HepG2 (cell line): ENCODE data around the gene TRPT1. TPM values are rescaled to one million over a fixed set of nuclear protein-coding genes. Genes with fewer than 3 reads are reported as not detected.

Source experiments
- ATAC-seq: fragments of 200-7000 bp; cut with Tn5 transposase; 3 replicates; pipeline ENCODE4 v1.9.1; 2020; ENCODE audit warnings: mild to moderate bottlenecking, moderate library complexity
- BruUV-seq: library from RNA; stranded (reverse); fragments of 400-500 nt; replicated peaks from 2 replicates; lab custom pipeline; 2021; lab: Mats Ljungman, UMichigan
- CTCF ChIA-PET: fragments of 300-600 bp; formaldehyde crosslinking; extraction: SDS; loops from one replicate; lab custom pipeline; 2021; ENCODE audit warnings: low total read pairs, inconsistent platforms, low intra/inter-chr PET ratio; lab: Yijun Ruan, JAX
- POLR2A ChIA-PET: fragments of 350-600 bp; sonication (Branson Sonifier 250); formaldehyde crosslinking; loops from one replicate; lab custom pipeline; 2020; ENCODE audit warnings: antibody characterized with exemption, inconsistent platforms; lab: Yijun Ruan, JAX
- DNase-seq: peaks from one replicate; pipeline ENCODE4 v3.0.0-alpha.2; 2015; ENCODE audit warnings: low spot score
- FAIRE-seq: peaks from 3 replicates; lab custom pipeline; 2011; peaks lifted over from hg19 to GRCh38; lab: Jason Lieb, UNC
- H2AFZ ChIP-seq: one replicate; pipeline ENCODE4 v1.6.1; 2011; ENCODE audit warnings: low read length, inconsistent platforms
- H3K27ac ChIP-seq: fragments of 300-600 bp; 3 replicates; pipeline ENCODE4 v1.8.0; 2011; ENCODE audit warnings: mixed run types, mild to moderate bottlenecking, mixed read lengths, low read length, inconsistent platforms; ENCODE audit not compliant: insufficient read depth; ENCODE audit errors: extremely low read length
- H3K27me3 ChIP-seq, 2 experiments: fragments of 200-600 bp in 1 of 2; 2 replicates in 1 of 2; 3 replicates in 1 of 2; pipeline versions ENCODE4 v1.6.0 to v1.8.0; 2011; ENCODE audit warnings: low read length in 2 of 2, mild to moderate bottlenecking in 2 of 2, moderate library complexity in 2 of 2, inconsistent platforms in 1 of 2; ENCODE audit not compliant: insufficient read depth in 2 of 2, control insufficient read depth in 1 of 2
- H3K36me3 ChIP-seq, 2 experiments: fragments of 200-600 bp in 1 of 2; replicated peaks in 1 of 2; 2 replicates in 1 of 2; 3 replicates in 1 of 2; pipeline versions ENCODE4 v1.5.1 to v1.8.0; 2011; ENCODE audit warnings: low read length in 2 of 2, inconsistent platforms in 1 of 2; ENCODE audit not compliant: insufficient read depth in 2 of 2, control insufficient read depth in 1 of 2
- H3K4me1 ChIP-seq: 2 replicates; pipeline ENCODE4 v1.5.1; 2012; ENCODE audit warnings: low read length, inconsistent platforms; ENCODE audit not compliant: insufficient read depth
- H3K4me2 ChIP-seq: 2 replicates; pipeline ENCODE4 v1.6.0; 2011; ENCODE audit warnings: low read depth, low read length, inconsistent platforms
- H3K4me3 ChIP-seq, 3 experiments: fragments of 200-600 bp in 1 of 3; sonication (generic), shearing (Covaris generic) in 1 of 3; replicated peaks in 1 of 3; 2 replicates each; pipeline ENCODE4 v1.5.1; 2011 to 2016; ENCODE audit warnings: low read length in 3 of 3, inconsistent platforms in 2 of 3, low read depth in 2 of 3, mild to moderate bottlenecking in 2 of 3, control low read depth in 1 of 3, mixed read lengths in 1 of 3; ENCODE audit not compliant: insufficient read depth in 1 of 3
- H3K79me2 ChIP-seq: one replicate; pipeline ENCODE4 v1.6.1; 2011; ENCODE audit warnings: low read length, inconsistent platforms; ENCODE audit not compliant: insufficient read depth
- H3K9ac ChIP-seq: 2 replicates; pipeline ENCODE4 v1.6.0; 2011; ENCODE audit warnings: mild to moderate bottlenecking, low read depth, low read length, inconsistent platforms; ENCODE audit not compliant: insufficient read depth
- H3K9me3 ChIP-seq: 2 replicates; pipeline ENCODE4 v1.5.1; 2012; ENCODE audit warnings: mild to moderate bottlenecking, low read length
- H4K20me1 ChIP-seq: 2 replicates; pipeline ENCODE4 v1.6.0; 2011; ENCODE audit warnings: inconsistent platforms, mild to moderate bottlenecking, low read length, moderate library complexity; ENCODE audit not compliant: insufficient read depth
- AGO1 ChIP-seq: fragments of 200-400 bp; formaldehyde crosslinking; IDR thresholded peaks from 2 replicates; pipeline ENCODE4 v1.6.1; 2017; ENCODE audit warnings: mild to moderate bottlenecking, low read depth, low read length, moderate library complexity; ENCODE audit not compliant: poor library complexity, severe bottlenecking
- ARNT2 ChIP-seq: sonication (generic); formaldehyde crosslinking; IDR thresholded peaks from 2 replicates; pipeline ENCODE4 v1.8.0; 2022; ENCODE audit warnings: mild to moderate bottlenecking, low read depth, missing genetic modification reagents, moderate library complexity
- FOXP1 ChIP-seq, 2 experiments: fragments of 450-650 bp in 1 of 2; IDR thresholded peaks; 2 replicates each; pipeline ENCODE4 v1.6.1; 2017 to 2018; ENCODE audit warnings: antibody characterized with exemption in 1 of 2
- KDM4B ChIP-seq: sonication (generic); formaldehyde crosslinking; IDR thresholded peaks from 2 replicates; pipeline ENCODE4 v1.4.0; 2020; ENCODE audit warnings: missing genetic modification reagents
- NFIB ChIP-seq: sonication (generic); formaldehyde crosslinking; IDR thresholded peaks from 2 replicates; pipeline ENCODE4 v1.9.0; 2021; ENCODE audit warnings: missing genetic modification reagents, mild to moderate bottlenecking, borderline replicate concordance
- NKX3-1 ChIP-seq: sonication (generic); formaldehyde crosslinking; IDR thresholded peaks from 2 replicates; pipeline ENCODE4 v1.5.0; 2020; ENCODE audit warnings: missing genetic modification reagents
- NR2F2 ChIP-seq: IDR thresholded peaks from 2 replicates; pipeline ENCODE4 v1.6.1; 2012; ENCODE audit warnings: low read depth, inconsistent platforms, borderline replicate concordance
- TBX3 ChIP-seq: fragments of 450-650 bp; IDR thresholded peaks from 2 replicates; pipeline ENCODE4 v1.6.1; 2017; ENCODE audit warnings: antibody characterized with exemption, mild to moderate bottlenecking, inconsistent platforms, borderline replicate concordance
- TEAD3 ChIP-seq: optimal IDR thresholded peaks from 2 replicates; pipeline ENCODE3; 2016; ENCODE audit warnings: borderline replicate concordance
- ZBTB38 ChIP-seq: sonication (generic); formaldehyde crosslinking; IDR thresholded peaks from 2 replicates; pipeline ENCODE4 v1.5.1; 2020; ENCODE audit warnings: mild to moderate bottlenecking, missing genetic modification reagents
- ZC3H13 ChIP-seq: sonication (generic); formaldehyde crosslinking; IDR thresholded peaks from 2 replicates; pipeline ENCODE4 v1.8.1; 2023; ENCODE audit warnings: mild to moderate bottlenecking, missing genetic modification reagents, moderate library complexity
- ZFX ChIP-seq: sonication (generic); formaldehyde crosslinking; IDR thresholded peaks from 2 replicates; pipeline ENCODE4 v1.4.0; 2020; ENCODE audit warnings: mild to moderate bottlenecking, low read depth, missing genetic modification reagents, moderate library complexity
- ZNF10 ChIP-seq: sonication (generic); formaldehyde crosslinking; IDR thresholded peaks from 2 replicates; pipeline ENCODE4 v1.4.0; 2020; ENCODE audit warnings: mild to moderate bottlenecking, low read depth, missing genetic modification reagents, borderline replicate concordance
- ZNF232 ChIP-seq: sonication (generic); formaldehyde crosslinking; IDR thresholded peaks from 2 replicates; pipeline ENCODE4 v1.4.0; 2020; ENCODE audit warnings: missing genetic modification reagents, borderline replicate concordance
- ZNF615 ChIP-seq: sonication (generic); formaldehyde crosslinking; IDR thresholded peaks from 2 replicates; pipeline ENCODE4 v1.5.0; 2020; ENCODE audit warnings: mild to moderate bottlenecking, missing genetic modification reagents, borderline replicate concordance
- ZNF766 ChIP-seq: sonication (generic); formaldehyde crosslinking; IDR thresholded peaks from 2 replicates; pipeline ENCODE4 v1.5.0; 2020; ENCODE audit warnings: missing genetic modification reagents, borderline replicate concordance
- ZSCAN25 ChIP-seq: sonication (generic); formaldehyde crosslinking; IDR thresholded peaks from 2 replicates; pipeline ENCODE4 v1.8.0; 2022; ENCODE audit warnings: mild to moderate bottlenecking, missing genetic modification reagents
- WGBS: methylation state at CpG from one replicate; pipeline ENCODE4 v1.1.6; 2017; ENCODE audit warnings: low lambda C conversion rate; 5-methylcytosine and 5-hydroxymethylcytosine counted together
- in situ Hi-C: cut with HindIII; loops from 2 replicates; pipeline ENCODE4 v1.10.0; 2017; ENCODE audit warnings: low pct_unique_long_range_greater_than_20kb; ENCODE audit not compliant: extremely low pct_ligation_motif_present
- intact Hi-C: fragments of 100-400 bp; cut with micrococcal nuclease; formaldehyde crosslinking; loops from one replicate; pipeline ENCODE4 v1.10.0; 2022; ENCODE audit not compliant: unreplicated experiment
- polyA plus RNA-seq, 8 experiments: library from polyadenylated mRNA; depleted of rRNA in 3 of 8; stranded (reverse) in 7 of 8; unstranded in 1 of 8; fragments of >200 nt; fragmentation: Illumina TruSeq in 4 of 8; extraction: Trizol in 4 of 8; gene quantifications; 2 replicates each; pipeline versions ENCODE4 v1.2.1 to v1.2.3, GENCODE V29; 2011 to 2016; ENCODE audit warnings: low read depth in 4 of 8, missing spikeins in 1 of 8, mixed read lengths in 1 of 8; ENCODE audit not compliant: insufficient read depth in 1 of 8
- total RNA-seq, 5 experiments: library from RNA; depleted of rRNA; stranded (reverse); fragments of >200 nt; fragmentation: Illumina TruSeq; extraction: Trizol; gene quantifications; 2 replicates each; pipeline ENCODE4 v1.2.3, GENCODE V29; 2016; ENCODE audit warnings: low read depth in 1 of 5
- TF ChIP-seq, protein P1 (sequence below): sonication (generic); formaldehyde crosslinking; IDR thresholded peaks from 2 replicates; pipeline ENCODE4 v1.4.0; 2020; ENCODE audit warnings: missing genetic modification reagents, mild to moderate bottlenecking, borderline replicate concordance

Gene TRPT1
- total and polyA plus RNA-seq, 2 of the 13 experiments (the other 11 are each of a cell fraction or from before 2014, with no cell fraction given) = 24.8 to 40.7 TPM

DNA sequence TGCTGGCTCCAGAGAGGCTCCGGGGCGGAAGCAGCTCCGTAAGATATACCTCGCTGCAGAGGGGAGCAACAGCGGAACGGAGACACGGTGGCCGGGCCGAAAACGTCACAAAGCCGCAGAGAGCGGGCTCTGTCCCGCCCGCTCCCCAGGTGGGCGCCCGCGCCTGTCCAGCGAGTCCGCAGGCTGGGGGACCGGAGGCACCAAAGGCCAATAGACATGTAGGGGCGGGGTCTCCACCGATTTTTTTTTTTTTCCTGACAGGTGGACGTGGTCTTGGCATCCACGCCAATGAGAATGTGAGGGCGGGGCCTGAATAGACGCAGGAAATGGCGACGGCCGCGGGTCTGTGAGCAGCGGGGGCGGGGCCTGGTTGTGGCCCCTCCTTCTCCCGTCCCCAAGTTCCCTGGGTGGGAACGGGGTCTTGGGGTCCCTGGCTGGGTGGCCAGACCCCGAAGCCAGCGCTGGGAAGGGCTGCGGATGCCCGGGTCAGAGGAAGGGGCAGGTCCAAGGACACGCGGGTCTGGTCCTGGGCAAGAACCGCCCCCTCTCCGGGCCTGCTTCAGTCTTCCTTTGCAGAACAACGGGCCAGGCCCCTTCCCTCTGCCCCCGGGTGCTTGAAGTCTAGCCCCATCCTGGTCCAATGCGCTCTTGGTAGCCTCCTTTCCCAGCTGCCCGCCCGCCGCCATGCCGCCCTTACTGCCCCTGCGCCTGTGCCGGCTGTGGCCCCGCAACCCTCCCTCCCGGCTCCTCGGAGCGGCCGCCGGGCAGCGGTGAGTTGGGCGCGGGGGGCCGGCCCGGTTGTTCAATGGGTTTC, 4.4 kb upstream of the TRPT1 start, which contains the start of gene DNAJC4 (continued):
- TF ChIP-seq FOXP1 (IDR thresholded peaks at IDR 0.05) (no peak), FOXP1 (CRISPR knock-in tag; IDR thresholded peaks at IDR 0.05) (no peak), ZSCAN25 (peak; percentile 33; the same call in 1 of the 2 replicates), ZNF10 (CRISPR knock-in tag) (no peak), KDM4B (CRISPR knock-in tag) (no peak)

DNA sequence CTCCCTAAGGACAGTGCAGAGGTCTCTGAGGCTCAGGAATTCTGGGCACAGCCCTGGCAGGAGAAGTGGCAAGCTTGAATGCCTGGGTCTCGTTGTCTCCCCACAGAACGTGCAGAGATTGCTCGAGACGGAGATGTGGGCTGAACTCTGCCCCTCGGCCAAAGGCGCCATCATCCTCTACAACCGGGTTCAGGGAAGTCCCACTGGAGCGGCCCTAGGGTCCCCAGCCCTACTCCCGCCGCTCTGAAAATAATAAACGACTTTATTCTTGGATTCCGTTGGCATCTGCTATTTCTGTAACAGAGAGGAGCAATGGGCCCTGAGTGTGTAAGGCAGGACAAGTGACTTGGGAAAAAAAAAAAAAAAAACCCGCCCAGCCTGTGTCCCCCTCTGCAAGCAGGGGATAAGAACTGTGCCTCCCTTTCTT, 3.8 kb upstream of the TRPT1 start:
- 45% methylated on average over 8 of the region's 13 CpGs for WGBS
- BruUV-seq = no TSS peak
- ChIA-PET CTCF (no interaction called here), POLR2A (interaction anchor here (1.3 to 2.6 kb wide), 2 partner anchors 11 kb away, joined by 6 to 8 read pairs; partner anchors contain the start of gene FKBP2)
- H3K4me2 ChIP-seq = peak overlapping the region; percentile 88
- H3K27ac ChIP-seq = peak overlapping the region; percentile 75
- ATAC-seq (no peak), FAIRE-seq (no peak), DNase-seq (no peak)
- H3K36me3 ChIP-seq = no peaks in the 10 kb centered on the region
- H3K9ac ChIP-seq = peak overlapping the region; percentile 51
- H3K27me3 ChIP-seq = no peaks in the 10 kb centered on the region
- no peaks in the 10 kb centered on the region for H4K20me1 ChIP-seq
- no peaks in the 10 kb centered on the region for H3K9me3 ChIP-seq
- H3K4me3 ChIP-seq = peak overlapping the region; percentile 94 to 96 (median 95)
- in situ Hi-C loops = no loop called here
- no peaks in the 10 kb centered on the region for H3K79me2 ChIP-seq
- peaks cover 58% of the 10 kb centered on the region for H3K4me1 ChIP-seq
- H2AFZ ChIP-seq = no peak overlapping the region
- intact Hi-C loops = no loop called here
- TF ChIP-seq TBX3 (no peak), NFIB (no peak), ARNT2 (no peak), TEAD3 (no peak), ZNF615 (CRISPR knock-in tag) (0 out of 2 replicates have a peak, but pooled peaks have one; percentile 63), ZNF232 (CRISPR knock-in tag) (peak; percentile 46; the same call in 1 of the 2 replicates), AGO1 (no peak), ZFX (CRISPR knock-in tag) (no peak), NKX3-1 (CRISPR knock-in tag) (0 out of 2 replicates have a peak, but pooled peaks have one; percentile 43), NR2F2 (no peak), ZNF766 (no peak), ZBTB38 (0 out of 2 replicates have a peak, but pooled peaks have one; percentile 4), ZC3H13 (0 out of 2 replicates have a peak, but pooled peaks have one; percentile 1)
- TF ChIP-seq, protein P1, sequence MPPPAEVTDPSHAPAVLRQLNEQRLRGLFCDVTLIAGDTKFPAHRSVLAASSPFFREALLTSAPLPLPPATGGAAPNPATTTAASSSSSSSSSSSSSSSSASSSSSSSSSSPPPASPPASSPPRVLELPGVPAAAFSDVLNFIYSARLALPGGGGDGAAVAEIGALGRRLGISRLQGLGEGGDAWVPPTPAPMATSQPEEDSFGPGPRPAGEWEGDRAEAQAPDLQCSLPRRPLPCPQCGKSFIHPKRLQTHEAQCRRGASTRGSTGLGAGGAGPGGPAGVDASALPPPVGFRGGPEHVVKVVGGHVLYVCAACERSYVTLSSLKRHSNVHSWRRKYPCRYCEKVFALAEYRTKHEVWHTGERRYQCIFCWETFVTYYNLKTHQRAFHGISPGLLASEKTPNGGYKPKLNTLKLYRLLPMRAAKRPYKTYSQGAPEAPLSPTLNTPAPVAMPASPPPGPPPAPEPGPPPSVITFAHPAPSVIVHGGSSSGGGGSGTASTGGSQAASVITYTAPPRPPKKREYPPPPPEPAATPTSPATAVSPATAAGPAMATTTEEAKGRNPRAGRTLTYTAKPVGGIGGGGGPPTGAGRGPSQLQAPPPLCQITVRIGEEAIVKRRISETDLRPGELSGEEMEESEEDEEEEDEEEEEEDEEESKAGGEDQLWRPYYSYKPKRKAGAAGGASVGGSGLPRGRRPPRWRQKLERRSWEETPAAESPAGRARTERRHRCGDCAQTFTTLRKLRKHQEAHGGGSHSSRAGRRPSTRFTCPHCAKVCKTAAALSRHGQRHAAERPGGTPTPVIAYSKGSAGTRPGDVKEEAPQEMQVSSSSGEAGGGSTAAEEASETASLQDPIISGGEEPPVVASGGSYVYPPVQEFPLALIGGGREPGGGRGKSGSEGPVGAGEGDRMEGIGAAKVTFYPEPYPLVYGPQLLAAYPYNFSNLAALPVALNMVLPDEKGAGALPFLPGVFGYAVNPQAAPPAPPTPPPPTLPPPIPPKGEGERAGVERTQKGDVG (CRISPR knock-in tag) = 0 out of 2 replicates have a peak, but pooled peaks have one; percentile 10
